Lung (tissue), 12 donors: ENCODE data around the gene HNRNPLL. TPM values are rescaled to one million over a fixed set of nuclear protein-coding genes. Genes with fewer than 3 reads are reported as not detected.
A peak's percentile ranks its signal among the peaks of the same experiment; 100 is the strongest.

Source experiments
- ATAC-seq: fragments of 200-7000 bp; cut with Tn5 transposase; one replicate; pipeline ENCODE4 v1.9.1; 2020; ENCODE audit warnings: moderate number of reproducible peaks; ENCODE audit not compliant: insufficient read depth, low FRiP score
- DNase-seq, 3 donors: peaks; one replicate each; pipeline ENCODE4 v3.0.0-alpha.2; 2013 to 2017
- H3K27ac ChIP-seq, 2 donors: one replicate each; pipeline ENCODE4 v1.5.1; 2013; ENCODE audit warnings: mild to moderate bottlenecking in 2 of 2, moderate library complexity in 2 of 2, control low read depth in 1 of 2, inconsistent platforms in 1 of 2, low read depth in 1 of 2, low read length in 1 of 2
- H3K27me3 ChIP-seq, 3 donors: one replicate each; pipeline ENCODE4 v1.5.1; 2013; ENCODE audit warnings: low read length in 2 of 3; ENCODE audit not compliant: control insufficient read depth in 3 of 3, insufficient read depth in 3 of 3
- H3K36me3 ChIP-seq, 4 donors: one replicate each; pipeline ENCODE4 v1.5.1; 2013; ENCODE audit warnings: low read length in 4 of 4, mild to moderate bottlenecking in 1 of 4, moderate library complexity in 1 of 4; ENCODE audit not compliant: control insufficient read depth in 4 of 4, insufficient read depth in 4 of 4
- H3K4me1 ChIP-seq, 5 donors: one replicate each; pipeline ENCODE4 v1.5.1; 2013; ENCODE audit warnings: low read length in 5 of 5, mild to moderate bottlenecking in 2 of 5, moderate library complexity in 1 of 5; ENCODE audit not compliant: control insufficient read depth in 5 of 5, insufficient read depth in 5 of 5
- H3K4me3 ChIP-seq: one replicate; pipeline ENCODE4 v1.5.1; 2013; ENCODE audit warnings: mild to moderate bottlenecking, control low read depth, moderate library complexity
- H3K9ac ChIP-seq, 2 donors: one replicate each; pipeline ENCODE4 v1.5.1; 2013; ENCODE audit warnings: low read length in 2 of 2, control low read depth in 1 of 2; ENCODE audit not compliant: insufficient read depth in 1 of 2
- H3K9me3 ChIP-seq, 4 donors: one replicate each; pipeline ENCODE4 v1.5.1; 2013; ENCODE audit warnings: low read length in 3 of 4, mild to moderate bottlenecking in 1 of 4, moderate library complexity in 1 of 4; ENCODE audit not compliant: control insufficient read depth in 4 of 4, insufficient read depth in 3 of 4
- WGBS, 2 donors: extraction: QIAGEN DNeasy Blood & Tissue Kit; methylation state at CpG; one replicate each; pipeline ENCODE4 v1.1.7; 2013; 5-methylcytosine and 5-hydroxymethylcytosine counted together
- polyA plus RNA-seq, 2 donors: library from polyadenylated mRNA; stranded (reverse); fragments of 200-250 nt; gene quantifications; one replicate each; pipeline ENCODE4 v1.2.1, GENCODE V29; 2013
- total RNA-seq, 2 donors: library from RNA; depleted of rRNA in 1 of 2; stranded (reverse); fragments of >200 nt in 1 of 2; gene quantifications; one replicate each; pipeline ENCODE4 v1.2.1, GENCODE V29; 2014 to 2021
- TF ChIP-seq, protein P1 (sequence below): IDR thresholded peaks from 2 replicates; pipeline ENCODE4 v1.5.1; 2012; ENCODE audit warnings: mild to moderate bottlenecking; ENCODE audit errors: control extremely low read depth, extremely low read depth
- donor health status: control.
- donor health status: control.
- donor health status: Bipolar disorder and iron deficiency.
- donor health status: healthy.
- donor health status: DM: yes; HTN: yes; CAD: no.

The HNRNPLL gene
- total and polyA plus RNA-seq, 4 donors = 12.4 to 88.8 (median 30.7) TPM

DNA sequence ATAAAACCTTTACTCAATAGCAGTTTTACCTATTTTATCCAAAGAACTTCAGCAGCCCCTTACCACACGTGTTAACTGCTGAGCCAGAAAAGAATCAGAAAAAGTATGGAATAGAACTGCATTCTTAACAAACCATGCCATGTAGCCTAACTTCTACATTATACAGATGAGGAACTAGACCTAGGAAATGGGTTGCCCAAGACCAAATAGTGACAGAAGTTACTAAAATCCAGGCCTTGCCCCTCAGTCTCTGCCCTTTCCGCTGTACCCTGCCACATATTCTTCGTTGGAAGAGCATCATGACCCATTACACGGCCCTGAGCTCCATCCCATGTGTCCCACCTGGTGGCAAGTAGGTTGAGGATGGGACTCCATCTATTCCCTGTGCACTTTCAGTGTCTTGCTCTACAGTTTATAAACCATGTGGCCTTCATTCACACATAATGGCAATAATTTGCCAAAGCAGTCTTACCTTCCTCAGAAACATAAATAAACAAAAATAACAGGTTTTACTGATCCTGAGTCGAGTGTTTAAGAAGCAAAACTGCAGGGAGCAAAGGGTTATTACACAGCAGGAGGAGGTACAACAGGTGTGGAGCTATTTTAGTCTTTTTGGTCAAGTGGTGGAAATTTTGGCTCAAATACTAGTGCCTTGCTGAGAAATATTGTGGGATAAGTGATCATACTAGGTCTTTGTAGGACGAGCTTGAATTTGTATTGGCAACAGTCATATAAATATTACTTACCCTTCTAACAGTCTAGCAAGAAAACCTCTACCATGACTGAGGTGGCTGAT lies 46.5 kb downstream of the HNRNPLL start:
- H3K9me3 ChIP-seq = no peaks in the 10 kb centered on the region
- no peak overlapping the region for H3K27ac ChIP-seq
- H3K4me1 ChIP-seq = no peaks in the 10 kb centered on the region
- no peak for DNase-seq
- 78 to 86% methylated on average over 6 of the region's 6 CpGs for WGBS, 2 donors
- no peaks in the 10 kb centered on the region for H3K27me3 ChIP-seq
- peaks cover 2 to 10% (median 8%) of the 10 kb centered on the region in 4 donors for H3K36me3 ChIP-seq
- no peak for ATAC-seq
- no peak overlapping the region for H3K4me3 ChIP-seq
- no peak overlapping the region for H3K9ac ChIP-seq
- TF ChIP-seq, protein P1, sequence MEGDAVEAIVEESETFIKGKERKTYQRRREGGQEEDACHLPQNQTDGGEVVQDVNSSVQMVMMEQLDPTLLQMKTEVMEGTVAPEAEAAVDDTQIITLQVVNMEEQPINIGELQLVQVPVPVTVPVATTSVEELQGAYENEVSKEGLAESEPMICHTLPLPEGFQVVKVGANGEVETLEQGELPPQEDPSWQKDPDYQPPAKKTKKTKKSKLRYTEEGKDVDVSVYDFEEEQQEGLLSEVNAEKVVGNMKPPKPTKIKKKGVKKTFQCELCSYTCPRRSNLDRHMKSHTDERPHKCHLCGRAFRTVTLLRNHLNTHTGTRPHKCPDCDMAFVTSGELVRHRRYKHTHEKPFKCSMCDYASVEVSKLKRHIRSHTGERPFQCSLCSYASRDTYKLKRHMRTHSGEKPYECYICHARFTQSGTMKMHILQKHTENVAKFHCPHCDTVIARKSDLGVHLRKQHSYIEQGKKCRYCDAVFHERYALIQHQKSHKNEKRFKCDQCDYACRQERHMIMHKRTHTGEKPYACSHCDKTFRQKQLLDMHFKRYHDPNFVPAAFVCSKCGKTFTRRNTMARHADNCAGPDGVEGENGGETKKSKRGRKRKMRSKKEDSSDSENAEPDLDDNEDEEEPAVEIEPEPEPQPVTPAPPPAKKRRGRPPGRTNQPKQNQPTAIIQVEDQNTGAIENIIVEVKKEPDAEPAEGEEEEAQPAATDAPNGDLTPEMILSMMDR = no peak

DNA sequence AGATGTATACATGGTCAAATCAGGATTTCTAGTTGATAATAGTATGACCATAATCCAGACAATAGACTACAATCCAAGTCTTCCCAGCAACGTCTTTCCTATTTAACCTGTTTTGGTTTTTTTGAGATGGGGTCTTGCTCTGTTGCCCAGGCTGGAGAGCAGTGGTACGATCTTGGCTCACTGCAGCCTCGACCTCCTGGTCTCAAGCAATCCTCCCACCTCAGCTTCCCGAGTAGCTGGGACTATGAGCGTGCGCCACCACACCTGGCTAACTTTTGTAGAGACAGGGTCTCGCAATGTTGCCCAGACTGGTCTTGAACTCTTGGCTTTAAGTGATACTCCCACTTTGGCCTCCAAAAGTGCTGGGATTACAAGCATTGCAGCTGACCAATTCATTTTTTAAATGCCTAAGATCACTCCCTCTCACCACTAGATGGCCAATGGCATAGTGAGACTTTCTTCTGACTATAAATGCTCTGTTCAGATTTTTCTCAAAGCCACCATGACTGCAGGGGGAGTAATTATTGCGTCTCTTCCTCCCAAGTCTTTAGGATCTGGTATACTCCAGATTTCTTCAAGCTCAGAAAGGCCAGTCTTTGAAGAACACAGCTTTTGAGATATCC lies 47.6 kb downstream of the HNRNPLL start:
- no peak overlapping the region for H3K4me3 ChIP-seq
- no peaks in the 10 kb centered on the region for H3K9me3 ChIP-seq
- H3K27ac ChIP-seq = no peak overlapping the region
- no peak for ATAC-seq
- no peak overlapping the region for H3K9ac ChIP-seq
- no peaks in the 10 kb centered on the region for H3K27me3 ChIP-seq
- H3K36me3 ChIP-seq = peaks cover 0 to 5% (median 1%) of the 10 kb centered on the region in 4 donors
- 97 to 98% methylated on average over 8 of the region's 8 CpGs for WGBS, 2 donors
- TF ChIP-seq, protein P1 = no peak
- no peaks in the 10 kb centered on the region for H3K4me1 ChIP-seq
- peak in 2 of 3 donors; percentile 13 to 25 for DNase-seq

DNA sequence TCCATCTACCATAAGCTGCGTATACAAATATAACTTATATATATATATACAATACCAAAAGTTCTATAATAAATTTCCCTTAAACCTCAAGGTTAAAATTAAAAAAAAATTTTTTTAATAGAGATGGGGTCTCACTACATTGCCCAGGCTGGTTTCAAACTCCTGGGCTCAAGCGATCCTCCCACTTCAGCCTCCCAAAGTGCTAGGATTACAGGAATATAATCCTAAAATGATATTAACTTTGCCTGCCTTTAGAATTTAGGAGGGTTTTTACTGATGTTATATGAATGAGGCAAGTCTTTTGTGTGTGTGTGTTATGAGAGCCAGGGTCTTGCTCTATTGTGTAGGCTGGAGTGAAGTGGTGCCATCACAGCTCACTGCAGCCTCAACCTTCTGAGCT lies 49.2 kb downstream of the HNRNPLL start:
- Histone ChIP-seq H3K27me3 (no peaks in the 10 kb centered on the region), H3K4me3 (no peak overlapping the region), H3K27ac (no peak overlapping the region), H3K9me3 (no peaks in the 10 kb centered on the region), H3K9ac (no peak overlapping the region), H3K36me3 (peaks cover 0 to 3% (median under 1%) of the 10 kb centered on the region in 4 donors), H3K4me1 (peaks cover 0 to 9% (median 0%) of the 10 kb centered on the region in 5 donors)
- TF ChIP-seq, protein P1 = no peak
- WGBS, 2 donors = 64 to 96% methylated on average over 2 of the region's 2 CpGs
- ATAC-seq = no peak
- DNase-seq = no peak
